ENCODE results near the gene VPS35L.

Gene VPS35L

GRCh38 chr16:19549673-19550072 lies 5.8 kb upstream of the VPS35L start:
- peaks cover under 1% of the 10 kb centered on the region for H3K4me1 Mint-ChIP-seq
- no peaks in the 10 kb centered on the region for H3K27me3 Mint-ChIP-seq
- DNase-seq (ENCODE audit: low spot score in 2 of 2) (no peak), ATAC-seq (replicated peaks; ENCODE audit: extremely low read depth, poor library complexity, severe bottlenecking) (no peak)
- H3K4me3 Mint-ChIP-seq: no peak overlapping the region
- H3K9me3 Mint-ChIP-seq: no peaks in the 10 kb centered on the region
- H3K27ac Mint-ChIP-seq (ENCODE audit: low read depth): no peak overlapping the region
- peaks cover 3% of the 10 kb centered on the region for H3K36me3 Mint-ChIP-seq (ENCODE audit: insufficient read depth)

GRCh38 chr16:19555938-19556771 lies 652 bp downstream of the VPS35L start:
- no peak for DNase-seq (ENCODE audit: low spot score in 2 of 2)
- H3K36me3 Mint-ChIP-seq (ENCODE audit: insufficient read depth): peaks cover 8% of the 10 kb centered on the region
- peaks cover 22% of the 10 kb centered on the region for H3K4me1 Mint-ChIP-seq
- ATAC-seq (replicated peaks; ENCODE audit: extremely low read depth, poor library complexity, severe bottlenecking): no peak
- H3K27me3 Mint-ChIP-seq: no peaks in the 10 kb centered on the region
- peak overlapping the region; percentile 81 for H3K27ac Mint-ChIP-seq (ENCODE audit: low read depth)
- no peaks in the 10 kb centered on the region for H3K9me3 Mint-ChIP-seq
- peak overlapping the region; percentile 95 for H3K4me3 Mint-ChIP-seq

- no peaks in the 10 kb centered on the region for H3K27me3 Mint-ChIP-seq
- H3K27ac Mint-ChIP-seq (ENCODE audit: low read depth): no peak overlapping the region
- ATAC-seq (replicated peaks; ENCODE audit: extremely low read depth, poor library complexity, severe bottlenecking): no peak
- peaks cover 10% of the 10 kb centered on the region for H3K36me3 Mint-ChIP-seq (ENCODE audit: insufficient read depth)
- peaks cover 22% of the 10 kb centered on the region for H3K4me1 Mint-ChIP-seq
- no peak overlapping the region for H3K4me3 Mint-ChIP-seq
- no peak for DNase-seq (ENCODE audit: low spot score in 2 of 2)
- no peaks in the 10 kb centered on the region for H3K9me3 Mint-ChIP-seq
Observed at GRCh38 chr16:19559242-19559910, 3.9 kb downstream of the VPS35L start.

GRCh38 chr16:19560078-19560477 lies 4.6 kb downstream of the VPS35L start:
- H3K4me1 Mint-ChIP-seq: peaks cover 17% of the 10 kb centered on the region
- DNase-seq (ENCODE audit: low spot score in 2 of 2) (no peak), ATAC-seq (replicated peaks; ENCODE audit: extremely low read depth, poor library complexity, severe bottlenecking) (no peak)
- H3K9me3 Mint-ChIP-seq: no peaks in the 10 kb centered on the region
- H3K27me3 Mint-ChIP-seq: no peaks in the 10 kb centered on the region
- H3K36me3 Mint-ChIP-seq (ENCODE audit: insufficient read depth): peaks cover 13% of the 10 kb centered on the region
- no peak overlapping the region for H3K27ac Mint-ChIP-seq (ENCODE audit: low read depth)
- no peak overlapping the region for H3K4me3 Mint-ChIP-seq

GRCh38 chr16:19563377-19563776 lies 7.9 kb downstream of the VPS35L start:
- ATAC-seq (replicated peaks; ENCODE audit: extremely low read depth, poor library complexity, severe bottlenecking) (no peak), DNase-seq (ENCODE audit: low spot score in 2 of 2) (no peak)
- no peak overlapping the region for H3K4me3 Mint-ChIP-seq
- H3K36me3 Mint-ChIP-seq (ENCODE audit: insufficient read depth): peaks cover 27% of the 10 kb centered on the region
- peaks cover 4% of the 10 kb centered on the region for H3K4me1 Mint-ChIP-seq
- no peaks in the 10 kb centered on the region for H3K9me3 Mint-ChIP-seq
- H3K27ac Mint-ChIP-seq (ENCODE audit: low read depth): no peak overlapping the region
- H3K27me3 Mint-ChIP-seq: no peaks in the 10 kb centered on the region

DNA sequence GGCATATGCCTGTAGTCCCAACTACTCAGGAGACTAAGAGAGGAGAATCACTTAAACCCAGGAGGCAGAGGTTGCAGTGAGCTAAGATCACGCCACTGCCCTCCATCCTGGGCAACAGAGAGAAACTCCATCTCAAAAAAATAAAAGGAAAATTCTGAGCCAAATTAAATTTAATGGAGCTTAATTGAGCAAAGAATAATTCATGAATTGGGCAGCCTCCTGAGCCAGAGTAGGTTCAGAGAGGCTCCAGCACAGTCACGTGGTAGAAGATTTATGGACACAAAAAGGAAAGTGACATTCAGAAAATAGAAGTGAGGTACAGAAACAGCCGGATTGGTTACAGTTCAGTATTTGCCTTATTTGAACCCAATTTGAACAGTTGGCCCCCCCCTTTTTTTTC lies 10.9 kb downstream of the VPS35L start:
- H3K27ac Mint-ChIP-seq (ENCODE audit: low read depth): no peak overlapping the region
- H3K27me3 Mint-ChIP-seq: no peaks in the 10 kb centered on the region
- H3K9me3 Mint-ChIP-seq: no peaks in the 10 kb centered on the region
- no peak overlapping the region for H3K4me3 Mint-ChIP-seq
- peaks cover 43% of the 10 kb centered on the region for H3K36me3 Mint-ChIP-seq (ENCODE audit: insufficient read depth)
- no peak for ATAC-seq (replicated peaks; ENCODE audit: extremely low read depth, poor library complexity, severe bottlenecking)
- no peak for DNase-seq (ENCODE audit: low spot score in 2 of 2)
- H3K4me1 Mint-ChIP-seq: no peaks in the 10 kb centered on the region

- Mint-ChIP-seq H3K27me3 (no peaks in the 10 kb centered on the region), H3K4me3 (no peak overlapping the region), H3K4me1 (no peaks in the 10 kb centered on the region), H3K36me3 (ENCODE audit: insufficient read depth) (peaks cover 52% of the 10 kb centered on the region), H3K27ac (ENCODE audit: low read depth) (no peak overlapping the region), H3K9me3 (no peaks in the 10 kb centered on the region)
- ATAC-seq (replicated peaks; ENCODE audit: extremely low read depth, poor library complexity, severe bottlenecking) (no peak), DNase-seq (ENCODE audit: low spot score in 2 of 2) (no peak)
Observed at GRCh38 chr16:19567560-19567959, 12.1 kb downstream of the VPS35L start.

DNA sequence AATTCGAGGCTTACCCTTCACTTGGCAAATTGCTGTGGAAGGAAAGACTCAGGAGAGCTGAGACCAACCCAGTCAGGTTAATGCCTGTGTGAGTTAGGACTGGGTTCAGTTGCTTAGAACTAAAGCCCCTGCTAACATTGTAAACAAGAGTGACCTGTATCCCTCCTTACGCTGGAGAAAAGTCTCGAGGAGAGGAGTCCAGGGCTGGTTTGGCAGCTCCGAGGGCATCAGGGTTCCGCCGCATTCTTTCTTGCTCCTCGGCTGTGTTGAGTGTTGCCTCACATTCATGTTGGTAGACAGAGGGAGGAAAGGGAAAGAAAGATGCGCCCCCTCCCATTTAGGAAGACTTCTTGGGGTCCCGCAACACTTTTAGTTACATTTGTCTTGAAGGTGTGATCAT lies 18.5 kb downstream of the VPS35L start:
- H3K4me3 Mint-ChIP-seq: no peak overlapping the region
- H3K36me3 Mint-ChIP-seq (ENCODE audit: insufficient read depth): peaks cover 65% of the 10 kb centered on the region
- ATAC-seq (replicated peaks; ENCODE audit: extremely low read depth, poor library complexity, severe bottlenecking): no peak
- no peaks in the 10 kb centered on the region for H3K9me3 Mint-ChIP-seq
- DNase-seq (ENCODE audit: low spot score in 2 of 2): no peak
- H3K4me1 Mint-ChIP-seq: no peaks in the 10 kb centered on the region
- H3K27ac Mint-ChIP-seq (ENCODE audit: low read depth): no peak overlapping the region
- H3K27me3 Mint-ChIP-seq: no peaks in the 10 kb centered on the region

GRCh38 chr16:19574615-19575014 lies 19.1 kb downstream of the VPS35L start:
- DNase-seq (ENCODE audit: low spot score in 2 of 2) (no peak), ATAC-seq (replicated peaks; ENCODE audit: extremely low read depth, poor library complexity, severe bottlenecking) (no peak)
- no peak overlapping the region for H3K4me3 Mint-ChIP-seq
- no peaks in the 10 kb centered on the region for H3K4me1 Mint-ChIP-seq
- H3K36me3 Mint-ChIP-seq (ENCODE audit: insufficient read depth): peaks cover 66% of the 10 kb centered on the region
- no peak overlapping the region for H3K27ac Mint-ChIP-seq (ENCODE audit: low read depth)
- H3K27me3 Mint-ChIP-seq: no peaks in the 10 kb centered on the region
- no peaks in the 10 kb centered on the region for H3K9me3 Mint-ChIP-seq

GRCh38 chr16:19578378-19578971 lies 23.0 kb downstream of the VPS35L start:
- DNase-seq (ENCODE audit: low spot score in 2 of 2) (no peak), ATAC-seq (replicated peaks; ENCODE audit: extremely low read depth, poor library complexity, severe bottlenecking) (no peak)
- Mint-ChIP-seq H3K27ac (ENCODE audit: low read depth) (no peak overlapping the region), H3K27me3 (no peaks in the 10 kb centered on the region), H3K4me1 (no peaks in the 10 kb centered on the region), H3K4me3 (no peak overlapping the region), H3K9me3 (no peaks in the 10 kb centered on the region), H3K36me3 (ENCODE audit: insufficient read depth) (peaks cover 59% of the 10 kb centered on the region)

DNA sequence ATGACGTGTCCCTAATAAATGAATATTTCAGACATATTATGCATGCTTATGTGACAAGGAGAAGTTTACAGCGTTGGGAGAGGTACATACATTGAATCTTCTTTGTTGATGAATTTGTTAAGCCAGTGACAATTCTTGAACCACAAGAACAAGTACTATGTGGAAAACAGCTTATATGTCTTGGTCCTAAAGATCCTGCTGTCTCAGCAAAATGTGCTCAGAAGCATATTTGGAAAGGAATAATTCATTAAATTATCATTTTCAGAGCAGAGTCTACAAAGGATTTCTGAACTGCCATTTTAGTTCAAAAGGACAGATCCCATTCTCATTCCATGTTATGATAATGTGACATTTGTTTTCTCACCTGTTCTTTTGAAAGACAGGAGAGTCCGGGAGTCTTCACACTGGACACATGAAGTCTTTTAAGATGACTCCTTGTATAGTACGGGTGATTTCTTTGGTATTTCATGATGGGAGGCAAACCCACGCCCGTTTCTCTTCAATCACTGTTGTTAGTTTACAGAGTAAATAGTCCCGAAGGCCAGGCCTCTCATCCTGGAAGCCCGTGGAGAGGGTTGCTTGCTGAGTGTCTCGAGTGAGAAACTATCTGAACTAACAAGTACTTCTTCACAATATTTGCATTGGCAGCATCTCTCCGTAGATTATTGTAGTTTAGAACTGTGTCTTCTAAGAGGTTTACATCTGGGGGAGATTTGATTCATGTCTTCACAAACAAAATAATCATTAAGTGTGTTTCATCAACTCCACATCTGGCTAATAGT lies 26.7 kb downstream of the VPS35L start:
- peaks cover 45% of the 10 kb centered on the region for H3K36me3 Mint-ChIP-seq (ENCODE audit: insufficient read depth)

DNA sequence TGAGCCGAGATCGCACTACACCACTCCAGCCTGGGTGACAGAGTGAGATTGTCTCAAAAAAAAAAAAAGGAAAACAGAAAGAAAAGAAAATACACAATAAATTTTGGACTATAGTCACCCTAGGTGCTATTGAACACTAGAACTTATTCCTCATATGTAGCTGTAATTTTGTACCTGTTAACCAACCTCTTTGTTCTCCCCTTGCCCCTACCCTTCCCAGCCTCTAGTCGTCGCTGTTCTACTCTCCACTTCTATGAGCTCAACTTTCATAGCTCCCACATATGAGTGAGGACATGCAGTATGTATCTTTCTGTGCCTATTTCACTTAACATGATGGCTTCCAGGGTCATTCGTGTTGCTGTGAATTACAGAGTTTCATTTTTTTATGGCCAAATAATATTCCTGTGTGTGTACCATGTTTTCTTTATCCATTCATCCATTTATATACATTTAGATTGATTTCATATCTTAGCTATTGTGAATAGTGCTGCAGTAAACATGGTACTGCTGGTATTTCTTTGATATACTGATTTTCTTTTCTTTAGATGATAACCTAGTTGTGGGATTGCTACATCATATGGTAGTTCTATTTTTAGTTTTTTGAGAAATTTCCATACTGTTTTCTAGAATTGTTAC lies 28.3 kb downstream of the VPS35L start:
- peaks cover 40% of the 10 kb centered on the region for H3K36me3 Mint-ChIP-seq (ENCODE audit: insufficient read depth)
- ATAC-seq (replicated peaks; ENCODE audit: extremely low read depth, poor library complexity, severe bottlenecking) (no peak), DNase-seq (ENCODE audit: low spot score in 2 of 2) (no peak)
- H3K27me3 Mint-ChIP-seq: no peaks in the 10 kb centered on the region
- H3K27ac Mint-ChIP-seq (ENCODE audit: low read depth): no peak overlapping the region
- H3K4me1 Mint-ChIP-seq: no peaks in the 10 kb centered on the region
- H3K4me3 Mint-ChIP-seq: no peak overlapping the region
- H3K9me3 Mint-ChIP-seq: no peaks in the 10 kb centered on the region

More for the DNA sequence above, 26.7 kb downstream of the VPS35L start:
- no peak overlapping the region for H3K4me3 Mint-ChIP-seq
- no peak overlapping the region for H3K27ac Mint-ChIP-seq (ENCODE audit: low read depth)
- DNase-seq (ENCODE audit: low spot score in 2 of 2) (no peak), ATAC-seq (replicated peaks; ENCODE audit: extremely low read depth, poor library complexity, severe bottlenecking) (no peak)
- H3K9me3 Mint-ChIP-seq: no peaks in the 10 kb centered on the region
- no peaks in the 10 kb centered on the region for H3K4me1 Mint-ChIP-seq
- H3K27me3 Mint-ChIP-seq: no peaks in the 10 kb centered on the region

All from central memory CD8-positive, alpha-beta T cell (primary cell).